WTC11 (cell line): ENCODE data around the gene SORL1.

Source experiments
- CTCF ChIP-seq: fragments of 200-600 bp; IDR thresholded peaks from 2 replicates; pipeline ENCODE4 v1.8.0; 2022; ENCODE audit warnings: antibody characterized with exemption
- GTF2I ChIP-seq: fragments of 250-450 bp; sonication (Bioruptor Pico); conservative IDR thresholded peaks from 2 replicates; pipeline ENCODE4 v1.4.0; 2021; ENCODE audit warnings: mild to moderate bottlenecking
- IRF1 ChIP-seq: sonication (generic); formaldehyde crosslinking; IDR thresholded peaks from 2 replicates; pipeline ENCODE4 v1.8.0; 2023; ENCODE audit warnings: missing genetic modification reagents
- TEAD4 ChIP-seq: sonication (generic); formaldehyde crosslinking; IDR thresholded peaks from 2 replicates; pipeline ENCODE4 v1.8.0; 2022; ENCODE audit warnings: mild to moderate bottlenecking, missing genetic modification reagents
- TF ChIP-seq, protein P1 (sequence below): sonication (generic); formaldehyde crosslinking; IDR thresholded peaks from 2 replicates; pipeline ENCODE4 v1.8.1; 2023; ENCODE audit warnings: mild to moderate bottlenecking, missing genetic modification reagents, moderate library complexity

DNA sequence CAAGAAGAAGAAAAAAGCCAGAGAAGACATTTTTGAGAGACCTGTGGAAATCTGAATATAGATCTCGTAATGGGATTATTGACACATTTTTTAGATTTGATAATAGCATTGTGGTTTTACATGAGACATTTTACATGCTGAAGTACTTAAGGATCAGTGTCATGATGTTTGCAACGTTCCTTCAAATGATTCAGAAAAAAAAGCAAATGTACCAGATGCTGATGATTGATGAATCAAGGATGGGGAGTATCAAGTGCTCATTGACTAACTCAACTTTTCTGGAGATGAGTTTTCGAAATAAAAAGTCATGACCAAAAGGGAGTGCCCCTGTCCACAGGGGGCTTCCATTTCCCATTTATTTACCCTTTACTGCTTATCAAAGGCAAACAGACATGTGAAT, 207.7 kb downstream of the SORL1 start:
- TF ChIP-seq TEAD4 (CRISPR knock-in tag), result no peak
- no peak for TF ChIP-seq CTCF
- TF ChIP-seq GTF2I, result no peak
- no peak for TF ChIP-seq IRF1 (CRISPR knock-in tag)
- TF ChIP-seq, protein P1, sequence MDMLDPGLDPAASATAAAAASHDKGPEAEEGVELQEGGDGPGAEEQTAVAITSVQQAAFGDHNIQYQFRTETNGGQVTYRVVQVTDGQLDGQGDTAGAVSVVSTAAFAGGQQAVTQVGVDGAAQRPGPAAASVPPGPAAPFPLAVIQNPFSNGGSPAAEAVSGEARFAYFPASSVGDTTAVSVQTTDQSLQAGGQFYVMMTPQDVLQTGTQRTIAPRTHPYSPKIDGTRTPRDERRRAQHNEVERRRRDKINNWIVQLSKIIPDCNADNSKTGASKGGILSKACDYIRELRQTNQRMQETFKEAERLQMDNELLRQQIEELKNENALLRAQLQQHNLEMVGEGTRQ (CRISPR knock-in tag), result no peak
